ENCODE results near the gene SYNDIG1.

GRCh38 chr20:24438331-24438730 is 31.1 kb upstream of the SYNDIG1 start:
- TF ChIP-seq, protein P1, sequence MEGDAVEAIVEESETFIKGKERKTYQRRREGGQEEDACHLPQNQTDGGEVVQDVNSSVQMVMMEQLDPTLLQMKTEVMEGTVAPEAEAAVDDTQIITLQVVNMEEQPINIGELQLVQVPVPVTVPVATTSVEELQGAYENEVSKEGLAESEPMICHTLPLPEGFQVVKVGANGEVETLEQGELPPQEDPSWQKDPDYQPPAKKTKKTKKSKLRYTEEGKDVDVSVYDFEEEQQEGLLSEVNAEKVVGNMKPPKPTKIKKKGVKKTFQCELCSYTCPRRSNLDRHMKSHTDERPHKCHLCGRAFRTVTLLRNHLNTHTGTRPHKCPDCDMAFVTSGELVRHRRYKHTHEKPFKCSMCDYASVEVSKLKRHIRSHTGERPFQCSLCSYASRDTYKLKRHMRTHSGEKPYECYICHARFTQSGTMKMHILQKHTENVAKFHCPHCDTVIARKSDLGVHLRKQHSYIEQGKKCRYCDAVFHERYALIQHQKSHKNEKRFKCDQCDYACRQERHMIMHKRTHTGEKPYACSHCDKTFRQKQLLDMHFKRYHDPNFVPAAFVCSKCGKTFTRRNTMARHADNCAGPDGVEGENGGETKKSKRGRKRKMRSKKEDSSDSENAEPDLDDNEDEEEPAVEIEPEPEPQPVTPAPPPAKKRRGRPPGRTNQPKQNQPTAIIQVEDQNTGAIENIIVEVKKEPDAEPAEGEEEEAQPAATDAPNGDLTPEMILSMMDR (IDR thresholded peaks at IDR 0.05): no peak
- no peak for TF ChIP-seq POLR2A (IDR thresholded peaks at IDR 0.05)
